ENCODE data around the gene SUGCT. TPM values are rescaled to one million over a fixed set of nuclear protein-coding genes. Genes with fewer than 3 reads are reported as not detected.

Gene SUGCT
- total and polyA plus RNA-seq, 8 donors: 0.73 to 1.9 (median 1.2) TPM

GRCh38 chr7:40810274-40810673 lies 675.5 kb downstream of the SUGCT start:
- no peak for DNase-seq
- Histone ChIP-seq H3K27me3 (no peaks in the 10 kb centered on the region), H3K9me3 (no peaks in the 10 kb centered on the region), H3K27ac (no peak overlapping the region), H3K4me3 (no peak overlapping the region), H3K4me1 (no peaks in the 10 kb centered on the region), H3K36me3 (no peaks in the 10 kb centered on the region)
- 92 to 96% methylated on average over 1 of the region's 1 CpG for WGBS, 2 donors
- intact Hi-C loops (cut with DNase I): no loop called here
- no peak for TF ChIP-seq CTCF (IDR thresholded peaks at IDR 0.05)
- no peak for FAIRE-seq
- ATAC-seq: no peak

- Histone ChIP-seq H3K4me3 (no peak overlapping the region), H3K36me3 (no peaks in the 10 kb centered on the region), H3K4me1 (no peaks in the 10 kb centered on the region), H3K9me3 (no peaks in the 10 kb centered on the region), H3K27me3 (no peaks in the 10 kb centered on the region), H3K27ac (no peak overlapping the region)
- 85 to 100% methylated on average over 1 of the region's 1 CpG for WGBS, 2 donors
- no peak for ATAC-seq
- DNase-seq: no peak
- TF ChIP-seq CTCF (IDR thresholded peaks at IDR 0.05): no peak
- intact Hi-C loops (cut with DNase I): no loop called here
- no peak for FAIRE-seq
Measured at GRCh38 chr7:40811666-40812065, 676.9 kb downstream of the SUGCT start.

GRCh38 chr7:40815022-40815421 lies 680.2 kb downstream of the SUGCT start:
- no peaks in the 10 kb centered on the region for H3K4me1 ChIP-seq
- FAIRE-seq (no peak), ATAC-seq (no peak), DNase-seq (peak in 1 of 6 donors; percentile 49)
- TF ChIP-seq CTCF (IDR thresholded peaks at IDR 0.05): no peak
- H3K4me3 ChIP-seq: no peak overlapping the region
- H3K27ac ChIP-seq: no peak overlapping the region
- H3K36me3 ChIP-seq: no peaks in the 10 kb centered on the region
- no peaks in the 10 kb centered on the region for H3K27me3 ChIP-seq
- intact Hi-C loops (cut with DNase I): no loop called here
- 82 to 95% methylated on average over 2 of the region's 2 CpGs for WGBS, 2 donors
- no peaks in the 10 kb centered on the region for H3K9me3 ChIP-seq

GRCh38 chr7:40815512-40815911 lies 680.7 kb downstream of the SUGCT start:
- Histone ChIP-seq H3K36me3 (no peaks in the 10 kb centered on the region), H3K4me3 (no peak overlapping the region), H3K4me1 (no peaks in the 10 kb centered on the region), H3K27me3 (no peaks in the 10 kb centered on the region), H3K27ac (no peak overlapping the region), H3K9me3 (no peaks in the 10 kb centered on the region)
- intact Hi-C loops (cut with DNase I): no loop called here
- no peak for TF ChIP-seq CTCF (IDR thresholded peaks at IDR 0.05)
- FAIRE-seq: no peak
- no peak for DNase-seq
- ATAC-seq: no peak
- 83 to 89% methylated on average over 4 of the region's 4 CpGs for WGBS, 2 donors

GRCh38 chr7:40822861-40823260 lies 688.1 kb downstream of the SUGCT start:
- Histone ChIP-seq H3K27me3 (no peaks in the 10 kb centered on the region), H3K27ac (no peak overlapping the region), H3K4me3 (no peak overlapping the region), H3K36me3 (no peaks in the 10 kb centered on the region), H3K4me1 (no peaks in the 10 kb centered on the region), H3K9me3 (no peaks in the 10 kb centered on the region)
- DNase-seq: no peak
- no peak for TF ChIP-seq CTCF (IDR thresholded peaks at IDR 0.05)
- FAIRE-seq: no peak
- WGBS, 2 donors: 49 to 79% methylated on average over 1 of the region's 1 CpG
- intact Hi-C loops (cut with DNase I): no loop called here
- no peak for ATAC-seq
